ENCODE data around the gene ANKIB1. TPM values are rescaled to one million over a fixed set of nuclear protein-coding genes. Genes with fewer than 3 reads are reported as not detected.

The ANKIB1 gene
- total and polyA plus RNA-seq, 4 donors, result 3.9 to 14.8 (median 8.4) TPM

DNA sequence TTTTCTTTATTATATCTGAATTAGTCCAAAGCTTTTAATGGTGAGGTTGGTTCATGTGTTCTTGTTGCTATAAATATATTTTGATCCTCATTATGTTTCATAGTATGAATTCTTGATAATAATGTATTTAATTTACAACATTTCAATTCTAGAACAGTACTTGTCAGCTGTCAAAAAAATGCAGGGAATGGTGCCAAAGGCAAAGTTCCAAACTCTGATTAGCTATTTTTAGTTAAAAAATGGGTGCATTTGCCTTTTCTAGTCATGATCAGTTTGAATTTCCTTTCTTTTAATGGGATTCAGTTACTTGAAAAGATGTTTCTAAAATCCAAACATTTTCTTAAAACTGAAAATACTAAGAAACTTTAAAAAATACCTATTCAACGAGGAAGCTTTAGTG lies 49.6 kb downstream of the ANKIB1 start:
- H3K27ac ChIP-seq (ENCODE audit: low read depth in 1 of 2, low read length in 2 of 2), result no peak overlapping the region

DNA sequence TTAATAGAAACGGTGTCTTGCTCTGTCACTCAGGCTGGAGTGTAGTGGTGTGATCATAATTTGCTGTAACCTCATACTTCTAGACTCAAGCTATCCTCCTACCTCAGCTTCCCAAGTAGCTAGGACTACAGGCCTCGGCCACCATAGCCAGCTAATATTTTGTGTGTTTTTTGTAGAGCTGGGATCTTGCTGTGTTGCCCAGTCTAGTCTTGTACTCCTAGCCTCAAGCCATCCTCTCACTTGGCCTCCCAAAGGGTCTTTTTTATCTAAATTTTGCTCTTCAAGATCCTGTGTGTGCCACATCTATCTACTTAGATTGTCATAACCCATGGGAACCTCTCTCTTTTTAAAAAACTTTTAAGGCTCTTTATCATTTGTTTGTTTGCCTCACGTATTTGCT lies 50.5 kb downstream of the ANKIB1 start:
- 92% methylated on average over 3 of the region's 3 CpGs for WGBS

More for the DNA sequence above, 49.6 kb downstream of the ANKIB1 start:
- Histone ChIP-seq H3K27me3 (ENCODE audit: control insufficient read depth in 4 of 4, insufficient read depth in 4 of 4, low read length in 3 of 4) (no peaks in the 10 kb centered on the region), H3K4me3 (ENCODE audit: low read depth in 1 of 3, low read length in 3 of 3) (no peak overlapping the region), H3K36me3 (ENCODE audit: control insufficient read depth in 4 of 4, insufficient read depth in 3 of 4, low read depth in 1 of 4, low read length in 3 of 4) (peaks cover 0 to 3% (median 0%) of the 10 kb centered on the region in 4 donors), H3K9me3 (ENCODE audit: control insufficient read depth in 4 of 4, low read length in 3 of 4) (no peaks in the 10 kb centered on the region), H3K4me1 (ENCODE audit: control insufficient read depth in 4 of 4, insufficient read depth in 4 of 4, low read length in 3 of 4) (peaks cover 0 to 18% (median 4%) of the 10 kb centered on the region in 4 donors), H3K9ac (ENCODE audit: low read depth in 1 of 2, low read length in 2 of 2) (no peak overlapping the region)
- DNase-seq (ENCODE audit: low spot score), result no peak
- 79% methylated on average over 1 of the region's 1 CpG for WGBS
- TF ChIP-seq, protein P1, sequence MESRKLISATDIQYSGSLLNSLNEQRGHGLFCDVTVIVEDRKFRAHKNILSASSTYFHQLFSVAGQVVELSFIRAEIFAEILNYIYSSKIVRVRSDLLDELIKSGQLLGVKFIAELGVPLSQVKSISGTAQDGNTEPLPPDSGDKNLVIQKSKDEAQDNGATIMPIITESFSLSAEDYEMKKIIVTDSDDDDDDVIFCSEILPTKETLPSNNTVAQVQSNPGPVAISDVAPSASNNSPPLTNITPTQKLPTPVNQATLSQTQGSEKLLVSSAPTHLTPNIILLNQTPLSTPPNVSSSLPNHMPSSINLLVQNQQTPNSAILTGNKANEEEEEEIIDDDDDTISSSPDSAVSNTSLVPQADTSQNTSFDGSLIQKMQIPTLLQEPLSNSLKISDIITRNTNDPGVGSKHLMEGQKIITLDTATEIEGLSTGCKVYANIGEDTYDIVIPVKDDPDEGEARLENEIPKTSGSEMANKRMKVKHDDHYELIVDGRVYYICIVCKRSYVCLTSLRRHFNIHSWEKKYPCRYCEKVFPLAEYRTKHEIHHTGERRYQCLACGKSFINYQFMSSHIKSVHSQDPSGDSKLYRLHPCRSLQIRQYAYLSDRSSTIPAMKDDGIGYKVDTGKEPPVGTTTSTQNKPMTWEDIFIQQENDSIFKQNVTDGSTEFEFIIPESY (IDR thresholded peaks at IDR 0.05), result no peak
- TF ChIP-seq EGR1 (IDR thresholded peaks at IDR 0.05; ENCODE audit: low read depth in 2 of 2) (no peak), RXRA (IDR thresholded peaks at IDR 0.05) (no peak), GABPA (IDR thresholded peaks at IDR 0.05 in 1 of 2, conservative IDR thresholded peaks at IDR 0.05 in 1 of 2) (no peak), HNF4A (conservative IDR thresholded peaks at IDR 0.05) (no peak), SP1 (IDR thresholded peaks at IDR 0.05) (no peak), FOXA1 (IDR thresholded peaks at IDR 0.05) (no peak)
- TF ChIP-seq, protein P2, sequence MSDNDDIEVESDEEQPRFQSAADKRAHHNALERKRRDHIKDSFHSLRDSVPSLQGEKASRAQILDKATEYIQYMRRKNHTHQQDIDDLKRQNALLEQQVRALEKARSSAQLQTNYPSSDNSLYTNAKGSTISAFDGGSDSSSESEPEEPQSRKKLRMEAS (IDR thresholded peaks at IDR 0.05), result no peak

DNA sequence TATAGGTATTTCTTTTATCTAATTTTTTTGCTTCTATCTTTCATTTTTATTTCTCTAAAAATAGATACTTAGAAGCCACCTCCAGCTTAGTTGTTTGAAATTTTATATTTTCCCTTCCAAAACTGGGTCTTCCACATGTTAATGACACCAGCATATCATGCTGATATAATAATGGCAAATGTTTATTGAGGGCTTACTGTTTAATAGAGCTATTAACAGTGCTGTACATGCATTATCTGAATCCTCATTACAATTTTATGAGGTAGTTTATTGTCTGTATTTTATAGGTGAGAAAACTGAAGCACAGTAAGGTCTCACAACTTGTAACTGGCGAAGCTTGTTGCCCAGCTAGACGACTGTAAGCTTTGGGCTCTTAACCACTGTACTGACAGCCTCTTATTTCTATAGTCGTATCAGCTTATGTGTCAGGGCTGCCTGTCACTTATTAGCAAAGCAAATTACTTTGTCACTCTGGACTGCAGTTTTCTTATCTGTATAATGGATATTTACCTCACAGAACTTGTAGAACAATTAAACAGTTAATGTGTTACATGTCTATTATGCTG lies 51.2 kb downstream of the ANKIB1 start:
- Histone ChIP-seq H3K4me1 (ENCODE audit: control insufficient read depth in 4 of 4, insufficient read depth in 4 of 4, low read length in 3 of 4) (peaks cover 0 to 18% (median 4%) of the 10 kb centered on the region in 4 donors), H3K36me3 (ENCODE audit: control insufficient read depth in 4 of 4, insufficient read depth in 3 of 4, low read depth in 1 of 4, low read length in 3 of 4) (peaks cover 0 to 6% (median 0%) of the 10 kb centered on the region in 4 donors), H3K4me3 (ENCODE audit: low read depth in 1 of 3, low read length in 3 of 3) (no peak overlapping the region), H3K27ac (ENCODE audit: low read depth in 1 of 2, low read length in 2 of 2) (no peak overlapping the region), H3K27me3 (ENCODE audit: control insufficient read depth in 4 of 4, insufficient read depth in 4 of 4, low read length in 3 of 4) (no peaks in the 10 kb centered on the region), H3K9ac (ENCODE audit: low read depth in 1 of 2, low read length in 2 of 2) (no peak overlapping the region), H3K9me3 (ENCODE audit: control insufficient read depth in 4 of 4, low read length in 3 of 4) (no peaks in the 10 kb centered on the region)
- WGBS, result 94% methylated on average over 3 of the region's 3 CpGs
- TF ChIP-seq, protein P1 (IDR thresholded peaks at IDR 0.05), result no peak
- TF ChIP-seq HNF4A (conservative IDR thresholded peaks at IDR 0.05) (no peak), EGR1 (IDR thresholded peaks at IDR 0.05; ENCODE audit: low read depth in 2 of 2) (no peak), FOXA1 (IDR thresholded peaks at IDR 0.05) (no peak), YY1 (IDR thresholded peaks at IDR 0.05) (no peak), GABPA (IDR thresholded peaks at IDR 0.05 in 1 of 2, conservative IDR thresholded peaks at IDR 0.05 in 1 of 2) (no peak), HNF4G (IDR thresholded peaks at IDR 0.05) (no peak), FOXA2 (IDR thresholded peaks at IDR 0.05) (no peak)
- TF ChIP-seq, protein P2 (IDR thresholded peaks at IDR 0.05), result no peak
- TF ChIP-seq, protein P3, sequence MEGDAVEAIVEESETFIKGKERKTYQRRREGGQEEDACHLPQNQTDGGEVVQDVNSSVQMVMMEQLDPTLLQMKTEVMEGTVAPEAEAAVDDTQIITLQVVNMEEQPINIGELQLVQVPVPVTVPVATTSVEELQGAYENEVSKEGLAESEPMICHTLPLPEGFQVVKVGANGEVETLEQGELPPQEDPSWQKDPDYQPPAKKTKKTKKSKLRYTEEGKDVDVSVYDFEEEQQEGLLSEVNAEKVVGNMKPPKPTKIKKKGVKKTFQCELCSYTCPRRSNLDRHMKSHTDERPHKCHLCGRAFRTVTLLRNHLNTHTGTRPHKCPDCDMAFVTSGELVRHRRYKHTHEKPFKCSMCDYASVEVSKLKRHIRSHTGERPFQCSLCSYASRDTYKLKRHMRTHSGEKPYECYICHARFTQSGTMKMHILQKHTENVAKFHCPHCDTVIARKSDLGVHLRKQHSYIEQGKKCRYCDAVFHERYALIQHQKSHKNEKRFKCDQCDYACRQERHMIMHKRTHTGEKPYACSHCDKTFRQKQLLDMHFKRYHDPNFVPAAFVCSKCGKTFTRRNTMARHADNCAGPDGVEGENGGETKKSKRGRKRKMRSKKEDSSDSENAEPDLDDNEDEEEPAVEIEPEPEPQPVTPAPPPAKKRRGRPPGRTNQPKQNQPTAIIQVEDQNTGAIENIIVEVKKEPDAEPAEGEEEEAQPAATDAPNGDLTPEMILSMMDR (IDR thresholded peaks at IDR 0.05; ENCODE audit: low read depth, low read length, missing input control), result no peak
- no peak for DNase-seq (ENCODE audit: low spot score)

More for the DNA sequence above, 50.5 kb downstream of the ANKIB1 start:
- no peaks in the 10 kb centered on the region for H3K9me3 ChIP-seq (ENCODE audit: control insufficient read depth in 4 of 4, low read length in 3 of 4)
- no peak overlapping the region for H3K27ac ChIP-seq (ENCODE audit: low read depth in 1 of 2, low read length in 2 of 2)
- H3K27me3 ChIP-seq (ENCODE audit: control insufficient read depth in 4 of 4, insufficient read depth in 4 of 4, low read length in 3 of 4), result no peaks in the 10 kb centered on the region
- no peak overlapping the region for H3K4me3 ChIP-seq (ENCODE audit: low read depth in 1 of 3, low read length in 3 of 3)
- peaks cover 0 to 18% (median 4%) of the 10 kb centered on the region in 4 donors for H3K4me1 ChIP-seq (ENCODE audit: control insufficient read depth in 4 of 4, insufficient read depth in 4 of 4, low read length in 3 of 4)
- no peak for DNase-seq (ENCODE audit: low spot score)
- H3K9ac ChIP-seq (ENCODE audit: low read depth in 1 of 2, low read length in 2 of 2), result no peak overlapping the region
- TF ChIP-seq TAF1 (conservative IDR thresholded peaks at IDR 0.05) (no peak), FOXA1 (IDR thresholded peaks at IDR 0.05) (no peak)
- H3K36me3 ChIP-seq (ENCODE audit: control insufficient read depth in 4 of 4, insufficient read depth in 3 of 4, low read depth in 1 of 4, low read length in 3 of 4), result peaks cover 0 to 6% (median 0%) of the 10 kb centered on the region in 4 donors
